Neural cell (in vitro differentiated cells): Measurements from ENCODE around the gene DPP3. TPM values are rescaled to one million over a fixed set of nuclear protein-coding genes. Genes with fewer than 3 reads are reported as not detected.

Experiments
- H2AFZ ChIP-seq: fragments of 200-600, 300-800 bp; sonication (generic), shearing (Covaris generic); 2 replicates; pipeline ENCODE4 v1.6.0; 2014; ENCODE audit warnings: low read depth, mild to moderate bottlenecking, antibody characterized with exemption, low read length, moderate library complexity
- H3F3A ChIP-seq: fragments of 200-600 bp; shearing (Covaris generic); 2 replicates; pipeline ENCODE4 v1.6.1; 2016; ENCODE audit warnings: mild to moderate bottlenecking, moderate library complexity, mixed read lengths, antibody characterized with exemption, low read length; ENCODE audit not compliant: insufficient read depth, poor library complexity, severe bottlenecking
- H3K27ac ChIP-seq: fragments of 200-600, 300-800 bp; sonication (generic), shearing (Covaris generic); 2 replicates; pipeline ENCODE4 v1.5.1; 2014; ENCODE audit warnings: mild to moderate bottlenecking, low read length, moderate library complexity
- H3K27me3 ChIP-seq: fragments of 300-800, 200-600 bp; sonication (generic), shearing (Covaris generic); 2 replicates; pipeline ENCODE4 v1.6.0; 2014; ENCODE audit warnings: mild to moderate bottlenecking, low read depth, low read length, moderate library complexity; ENCODE audit not compliant: insufficient read depth
- H3K36me3 ChIP-seq: fragments of 300-800, 200-600 bp; sonication (generic), shearing (Covaris generic); 2 replicates; pipeline ENCODE4 v1.5.1; 2014; ENCODE audit warnings: mild to moderate bottlenecking, antibody characterized with exemption, low read length, moderate library complexity; ENCODE audit not compliant: insufficient read depth
- H3K4me2 ChIP-seq: fragments of 300-800, 200-600 bp; sonication (generic), shearing (Covaris generic); 2 replicates; pipeline ENCODE4 v1.6.0; 2014; ENCODE audit warnings: mild to moderate bottlenecking, low read length
- H3K4me3 ChIP-seq: fragments of 300-800, 200-600 bp; sonication (generic), shearing (Covaris generic); 2 replicates; pipeline ENCODE4 v1.5.1; 2014; ENCODE audit warnings: mild to moderate bottlenecking, low read length, moderate library complexity
- H3K79me2 ChIP-seq: fragments of 200-600 bp; shearing (Covaris generic); replicated peaks from 2 replicates; pipeline ENCODE4 v1.6.0; 2014; ENCODE audit warnings: mild to moderate bottlenecking, low read length, moderate library complexity; ENCODE audit not compliant: insufficient read depth
- H3K9ac ChIP-seq: fragments of 300-800, 200-600 bp; sonication (generic), shearing (Covaris generic); 2 replicates; pipeline ENCODE4 v1.6.1; 2016; ENCODE audit warnings: mild to moderate bottlenecking, low read length, mixed read lengths
- H3K9me2 ChIP-seq: fragments of 200-600 bp; shearing (Covaris generic); 2 replicates; pipeline ENCODE4 v1.6.1; 2016; ENCODE audit warnings: mild to moderate bottlenecking, low read length, mixed read lengths; ENCODE audit not compliant: insufficient read depth
- H3K9me3 ChIP-seq: fragments of 200-600, 300-800 bp; sonication (generic), shearing (Covaris generic); 2 replicates; pipeline ENCODE4 v1.6.1; 2016; ENCODE audit warnings: mild to moderate bottlenecking, mixed run types, low read length, moderate library complexity, mixed read lengths
- H4K20me1 ChIP-seq: fragments of 200-600 bp; shearing (Covaris generic); 2 replicates; pipeline ENCODE4 v1.6.1; 2016; ENCODE audit warnings: mild to moderate bottlenecking, mixed run types; ENCODE audit not compliant: insufficient read depth
- EP300 ChIP-seq: fragments of 450-650 bp; conservative IDR thresholded peaks from 2 replicates; pipeline ENCODE4 v1.6.1; 2014; ENCODE audit warnings: antibody characterized with exemption, mild to moderate bottlenecking, moderate library complexity; ENCODE audit not compliant: poor library complexity, severe bottlenecking
- EZH2 ChIP-seq: fragments of 200-600, 300-800 bp; shearing (Covaris generic), sonication (generic); IDR thresholded peaks from 2 replicates; pipeline ENCODE4 v1.6.1; 2014; ENCODE audit warnings: antibody characterized with exemption, low read length, borderline replicate concordance, mild to moderate bottlenecking; ENCODE audit not compliant: insufficient read depth, poor library complexity, severe bottlenecking
- MXI1 ChIP-seq: fragments of 450-650 bp; conservative IDR thresholded peaks from 2 replicates; pipeline ENCODE4 v1.6.1; 2014; ENCODE audit warnings: antibody characterized with exemption, mild to moderate bottlenecking; ENCODE audit not compliant: poor library complexity, severe bottlenecking
- POLR2AphosphoS5 ChIP-seq: IDR thresholded peaks from 2 replicates; pipeline ENCODE4 v1.6.1; 2012
- RAD21 ChIP-seq: fragments of 450-650 bp; conservative IDR thresholded peaks from 2 replicates; pipeline ENCODE4 v1.6.1; 2014; ENCODE audit warnings: antibody characterized with exemption, mild to moderate bottlenecking, moderate library complexity
- SMC3 ChIP-seq: fragments of 450-650 bp; conservative IDR thresholded peaks from 2 replicates; pipeline ENCODE4 v1.6.1; 2014; ENCODE audit warnings: antibody characterized with exemption, mild to moderate bottlenecking, moderate library complexity; ENCODE audit not compliant: poor library complexity
- TAF1 ChIP-seq: IDR thresholded peaks from 2 replicates; pipeline ENCODE4 v1.6.1; 2012; ENCODE audit warnings: low read depth
- polyA plus RNA-seq: library from polyadenylated mRNA; depleted of rRNA; stranded (reverse); fragments of >200 nt; gene quantifications from 2 replicates; pipeline ENCODE4 v1.2.3, GENCODE V29; 2014
- TF ChIP-seq, protein P1 (sequence below): fragments of 450-650 bp; IDR thresholded peaks from 2 replicates; pipeline ENCODE4 v1.5.1; 2014; ENCODE audit warnings: antibody characterized with exemption, mild to moderate bottlenecking, moderate library complexity; ENCODE audit not compliant: poor library complexity, severe bottlenecking
- TF ChIP-seq, protein P2 (sequence below): IDR thresholded peaks from 2 replicates; pipeline ENCODE4 v1.6.1; 2012; ENCODE audit warnings: borderline replicate concordance

DPP3 gene
- polyA plus RNA-seq, 1 donor from 2014 or later = 71.7 TPM

DNA sequence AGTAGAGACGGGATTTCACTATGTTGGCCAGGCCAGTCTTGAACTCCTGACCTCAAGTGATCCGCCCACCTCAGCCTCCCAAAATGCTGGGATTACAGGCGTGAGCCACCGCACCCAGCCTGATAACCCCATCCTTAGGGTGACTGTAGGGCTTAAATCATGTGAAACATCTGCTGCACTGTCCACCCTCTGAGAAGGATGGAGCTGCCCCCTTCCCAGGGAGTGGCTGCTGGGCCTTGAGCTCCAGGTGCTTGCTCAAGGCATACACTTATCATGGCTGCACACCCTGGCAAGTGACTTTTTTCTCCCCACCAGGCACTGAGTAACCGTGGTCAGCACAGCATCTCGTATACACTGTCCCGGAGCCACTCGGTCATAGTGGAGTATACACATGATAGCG lies 8.2 kb upstream of the DPP3 start:
- no peaks in the 10 kb centered on the region for H3K27me3 ChIP-seq
- no peaks in the 10 kb centered on the region for H3F3A ChIP-seq
- no peaks in the 10 kb centered on the region for H4K20me1 ChIP-seq
- no peak overlapping the region for H3K27ac ChIP-seq
- H3K36me3 ChIP-seq = no peaks in the 10 kb centered on the region
- H3K79me2 ChIP-seq = no peaks in the 10 kb centered on the region
- H3K4me3 ChIP-seq = no peak overlapping the region
- H2AFZ ChIP-seq = no peak overlapping the region
- no peak overlapping the region for H3K4me2 ChIP-seq
- TF ChIP-seq EZH2 (no peak), POLR2AphosphoS5 (no peak), RAD21 (no peak), MXI1 (no peak), SMC3 (no peak), EP300 (no peak), TAF1 (no peak)
- TF ChIP-seq, protein P1, sequence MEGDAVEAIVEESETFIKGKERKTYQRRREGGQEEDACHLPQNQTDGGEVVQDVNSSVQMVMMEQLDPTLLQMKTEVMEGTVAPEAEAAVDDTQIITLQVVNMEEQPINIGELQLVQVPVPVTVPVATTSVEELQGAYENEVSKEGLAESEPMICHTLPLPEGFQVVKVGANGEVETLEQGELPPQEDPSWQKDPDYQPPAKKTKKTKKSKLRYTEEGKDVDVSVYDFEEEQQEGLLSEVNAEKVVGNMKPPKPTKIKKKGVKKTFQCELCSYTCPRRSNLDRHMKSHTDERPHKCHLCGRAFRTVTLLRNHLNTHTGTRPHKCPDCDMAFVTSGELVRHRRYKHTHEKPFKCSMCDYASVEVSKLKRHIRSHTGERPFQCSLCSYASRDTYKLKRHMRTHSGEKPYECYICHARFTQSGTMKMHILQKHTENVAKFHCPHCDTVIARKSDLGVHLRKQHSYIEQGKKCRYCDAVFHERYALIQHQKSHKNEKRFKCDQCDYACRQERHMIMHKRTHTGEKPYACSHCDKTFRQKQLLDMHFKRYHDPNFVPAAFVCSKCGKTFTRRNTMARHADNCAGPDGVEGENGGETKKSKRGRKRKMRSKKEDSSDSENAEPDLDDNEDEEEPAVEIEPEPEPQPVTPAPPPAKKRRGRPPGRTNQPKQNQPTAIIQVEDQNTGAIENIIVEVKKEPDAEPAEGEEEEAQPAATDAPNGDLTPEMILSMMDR = no peak
- TF ChIP-seq, protein P2, sequence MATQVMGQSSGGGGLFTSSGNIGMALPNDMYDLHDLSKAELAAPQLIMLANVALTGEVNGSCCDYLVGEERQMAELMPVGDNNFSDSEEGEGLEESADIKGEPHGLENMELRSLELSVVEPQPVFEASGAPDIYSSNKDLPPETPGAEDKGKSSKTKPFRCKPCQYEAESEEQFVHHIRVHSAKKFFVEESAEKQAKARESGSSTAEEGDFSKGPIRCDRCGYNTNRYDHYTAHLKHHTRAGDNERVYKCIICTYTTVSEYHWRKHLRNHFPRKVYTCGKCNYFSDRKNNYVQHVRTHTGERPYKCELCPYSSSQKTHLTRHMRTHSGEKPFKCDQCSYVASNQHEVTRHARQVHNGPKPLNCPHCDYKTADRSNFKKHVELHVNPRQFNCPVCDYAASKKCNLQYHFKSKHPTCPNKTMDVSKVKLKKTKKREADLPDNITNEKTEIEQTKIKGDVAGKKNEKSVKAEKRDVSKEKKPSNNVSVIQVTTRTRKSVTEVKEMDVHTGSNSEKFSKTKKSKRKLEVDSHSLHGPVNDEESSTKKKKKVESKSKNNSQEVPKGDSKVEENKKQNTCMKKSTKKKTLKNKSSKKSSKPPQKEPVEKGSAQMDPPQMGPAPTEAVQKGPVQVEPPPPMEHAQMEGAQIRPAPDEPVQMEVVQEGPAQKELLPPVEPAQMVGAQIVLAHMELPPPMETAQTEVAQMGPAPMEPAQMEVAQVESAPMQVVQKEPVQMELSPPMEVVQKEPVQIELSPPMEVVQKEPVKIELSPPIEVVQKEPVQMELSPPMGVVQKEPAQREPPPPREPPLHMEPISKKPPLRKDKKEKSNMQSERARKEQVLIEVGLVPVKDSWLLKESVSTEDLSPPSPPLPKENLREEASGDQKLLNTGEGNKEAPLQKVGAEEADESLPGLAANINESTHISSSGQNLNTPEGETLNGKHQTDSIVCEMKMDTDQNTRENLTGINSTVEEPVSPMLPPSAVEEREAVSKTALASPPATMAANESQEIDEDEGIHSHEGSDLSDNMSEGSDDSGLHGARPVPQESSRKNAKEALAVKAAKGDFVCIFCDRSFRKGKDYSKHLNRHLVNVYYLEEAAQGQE = no peak
- H3K9ac ChIP-seq = no peak overlapping the region
- no peaks in the 10 kb centered on the region for H3K9me3 ChIP-seq
- no peaks in the 10 kb centered on the region for H3K9me2 ChIP-seq

DNA sequence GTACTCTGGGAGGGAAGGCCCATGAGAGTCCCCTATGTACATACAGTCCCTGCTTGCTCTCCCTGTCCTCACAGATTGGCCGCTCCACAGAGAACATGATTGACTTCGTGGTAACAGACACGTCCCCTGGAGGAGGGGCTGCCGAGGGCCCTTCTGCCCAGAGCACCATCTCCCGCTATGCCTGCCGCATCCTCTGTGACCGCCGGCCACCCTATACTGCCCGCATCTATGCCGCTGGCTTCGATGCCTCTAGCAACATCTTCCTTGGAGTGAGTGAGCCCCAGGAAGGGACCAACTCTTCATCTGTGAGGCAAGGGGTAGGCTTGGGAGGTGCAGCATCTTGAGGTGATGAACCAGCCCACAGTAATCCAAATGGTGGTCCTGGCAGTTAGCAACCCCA lies 7.1 kb upstream of the DPP3 start:
- no peak overlapping the region for H3K4me2 ChIP-seq
- no peak overlapping the region for H3K9ac ChIP-seq
- H3K79me2 ChIP-seq = no peaks in the 10 kb centered on the region
- H2AFZ ChIP-seq = no peak overlapping the region
- no peaks in the 10 kb centered on the region for H3K9me2 ChIP-seq
- H3K9me3 ChIP-seq = no peaks in the 10 kb centered on the region
- no peak overlapping the region for H3K27ac ChIP-seq
- TF ChIP-seq EZH2 (no peak), EP300 (no peak), POLR2AphosphoS5 (no peak), SMC3 (no peak), TAF1 (no peak), RAD21 (no peak), MXI1 (no peak)
- TF ChIP-seq, protein P2 = no peak
- TF ChIP-seq, protein P1 = no peak
- no peaks in the 10 kb centered on the region for H3K27me3 ChIP-seq
- H3K36me3 ChIP-seq = no peaks in the 10 kb centered on the region
- no peaks in the 10 kb centered on the region for H3F3A ChIP-seq
- H3K4me3 ChIP-seq = no peak overlapping the region
- no peaks in the 10 kb centered on the region for H4K20me1 ChIP-seq
